Gastrocnemius medialis (tissue), 4 donors: Measurements from ENCODE around the gene SNX24.

Experiments used
- POLR2A ChIP-seq, 2 donors: fragments of 450-650 bp; IDR thresholded peaks; one replicate each; pipeline ENCODE4 v1.6.1; 2017; ENCODE audit warnings: antibody characterized with exemption in 2 of 2, mild to moderate bottlenecking in 2 of 2, moderate library complexity in 2 of 2
- TF ChIP-seq, protein P1 (sequence below), 5 experiments: fragments of 450-650 bp in 3 of 5; fragments of 200-600 bp in 2 of 5; sonication (generic) in 2 of 5; IDR thresholded peaks in 4 of 5; conservative IDR thresholded peaks in 1 of 5; 1 replicate in 4 of 5; 2 replicates in 1 of 5; pipeline ENCODE4 v1.5.1; 2016 to 2019; ENCODE audit warnings: antibody characterized with exemption in 5 of 5, mild to moderate bottlenecking in 3 of 5, moderate library complexity in 3 of 5

DNA sequence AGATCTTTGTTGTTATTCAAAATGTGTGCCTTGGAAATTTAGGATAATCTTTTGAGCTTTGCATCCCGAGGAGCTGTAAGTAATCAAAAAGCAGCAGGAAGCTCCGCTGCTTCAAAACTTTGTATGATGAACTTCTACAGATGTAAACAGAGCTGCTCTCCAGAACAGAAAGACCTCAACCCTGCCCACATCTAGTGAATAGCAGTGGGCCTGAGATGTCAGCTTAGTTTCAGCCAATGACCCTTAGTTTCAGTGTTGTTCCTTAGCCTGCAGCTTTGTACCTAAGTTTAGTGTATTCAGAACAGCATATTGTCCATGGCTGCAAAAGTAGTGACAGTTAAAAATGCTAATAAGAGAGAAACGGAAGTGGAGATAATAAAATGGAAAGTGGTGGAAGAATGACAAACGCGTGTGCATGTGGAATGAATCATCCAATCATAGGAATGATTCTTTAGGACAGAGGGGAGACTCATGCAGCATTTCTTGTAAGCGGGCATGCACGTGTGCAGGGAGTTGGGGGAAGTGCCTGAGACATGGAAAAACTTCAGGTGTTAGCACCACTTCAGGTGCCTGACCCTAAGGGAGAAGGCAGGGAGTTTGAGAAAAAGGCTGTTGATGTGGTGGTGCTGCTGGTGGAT is 24.9 kb downstream of the SNX24 start:
- TF ChIP-seq, protein P1, sequence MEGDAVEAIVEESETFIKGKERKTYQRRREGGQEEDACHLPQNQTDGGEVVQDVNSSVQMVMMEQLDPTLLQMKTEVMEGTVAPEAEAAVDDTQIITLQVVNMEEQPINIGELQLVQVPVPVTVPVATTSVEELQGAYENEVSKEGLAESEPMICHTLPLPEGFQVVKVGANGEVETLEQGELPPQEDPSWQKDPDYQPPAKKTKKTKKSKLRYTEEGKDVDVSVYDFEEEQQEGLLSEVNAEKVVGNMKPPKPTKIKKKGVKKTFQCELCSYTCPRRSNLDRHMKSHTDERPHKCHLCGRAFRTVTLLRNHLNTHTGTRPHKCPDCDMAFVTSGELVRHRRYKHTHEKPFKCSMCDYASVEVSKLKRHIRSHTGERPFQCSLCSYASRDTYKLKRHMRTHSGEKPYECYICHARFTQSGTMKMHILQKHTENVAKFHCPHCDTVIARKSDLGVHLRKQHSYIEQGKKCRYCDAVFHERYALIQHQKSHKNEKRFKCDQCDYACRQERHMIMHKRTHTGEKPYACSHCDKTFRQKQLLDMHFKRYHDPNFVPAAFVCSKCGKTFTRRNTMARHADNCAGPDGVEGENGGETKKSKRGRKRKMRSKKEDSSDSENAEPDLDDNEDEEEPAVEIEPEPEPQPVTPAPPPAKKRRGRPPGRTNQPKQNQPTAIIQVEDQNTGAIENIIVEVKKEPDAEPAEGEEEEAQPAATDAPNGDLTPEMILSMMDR (IDR thresholded peaks at IDR 0.05 in 4 of 5, conservative IDR thresholded peaks at IDR 0.05 in 1 of 5): no peak
- no peak for TF ChIP-seq POLR2A (IDR thresholded peaks at IDR 0.05)
